Smooth muscle cell (in vitro differentiated cells): ENCODE results near the gene GPRC5B. TPM values are rescaled to one million over a fixed set of nuclear protein-coding genes. Genes with fewer than 3 reads are reported as not detected.

ENCODE experiments used
- DNase-seq: peaks from one replicate; lab custom pipeline; 2025; ENCODE audit not compliant: unreplicated experiment; lab: John Stamatoyannopoulos, UW
- H2AFZ ChIP-seq: fragments of 200-600 bp; sonication (generic); 2 replicates; pipeline ENCODE4 v1.6.0; 2016; ENCODE audit warnings: antibody characterized with exemption, low read depth, mild to moderate bottlenecking
- H3F3A ChIP-seq: fragments of 200-600 bp; sonication (generic); 2 replicates; pipeline ENCODE4 v1.6.0; 2017; ENCODE audit warnings: antibody characterized with exemption, low read depth
- H3K27ac ChIP-seq: fragments of 200-600 bp; sonication (generic); 2 replicates; pipeline ENCODE4 v1.5.1; 2016; ENCODE audit warnings: low read depth, mild to moderate bottlenecking
- H3K27me3 ChIP-seq: fragments of 200-600 bp; sonication (generic); 2 replicates; pipeline ENCODE4 v1.6.1; 2016; ENCODE audit warnings: low read depth, mild to moderate bottlenecking
- H3K36me3 ChIP-seq: fragments of 200-600 bp; sonication (generic); 2 replicates; pipeline ENCODE4 v1.5.1; 2016; ENCODE audit warnings: low read depth
- H3K4me1 ChIP-seq: fragments of 200-600 bp; sonication (generic); 2 replicates; pipeline ENCODE4 v1.5.1; 2016; ENCODE audit warnings: low read depth
- H3K4me2 ChIP-seq: fragments of 200-600 bp; sonication (generic); 2 replicates; pipeline ENCODE4 v1.6.0; 2016; ENCODE audit warnings: mild to moderate bottlenecking
- H3K4me3 ChIP-seq: fragments of 200-600 bp; sonication (generic); 2 replicates; pipeline ENCODE4 v1.5.1; 2016; ENCODE audit warnings: mild to moderate bottlenecking
- H3K79me2 ChIP-seq: fragments of 200-600 bp; sonication (generic); 2 replicates; pipeline ENCODE4 v1.6.0; 2016; ENCODE audit warnings: low read depth, mild to moderate bottlenecking
- H3K9ac ChIP-seq: fragments of 200-600 bp; sonication (generic); 2 replicates; pipeline ENCODE4 v1.6.0; 2016; ENCODE audit warnings: low read depth
- H3K9me3 ChIP-seq: fragments of 200-600 bp; sonication (generic); replicated peaks from 2 replicates; pipeline ENCODE4 v1.5.1; 2016; ENCODE audit warnings: low read depth
- H4K20me1 ChIP-seq: fragments of 200-600 bp; sonication (generic); 2 replicates; pipeline ENCODE4 v1.6.0; 2016; ENCODE audit warnings: low read depth
- WGBS: methylation state at CpG from one replicate; pipeline ENCODE4 v1.1.7; 2016; ENCODE audit warnings: low lambda C conversion rate; 5-methylcytosine and 5-hydroxymethylcytosine counted together
- polyA plus RNA-seq: library from polyadenylated mRNA; unstranded; fragments of >200 nt; fragmentation: Nextera tagmentation; extraction: Ambion mirVana; gene quantifications from 2 replicates; pipeline ENCODE4 v1.2.1, GENCODE V29; 2016
- total RNA-seq: library from RNA; depleted of rRNA; stranded (reverse); fragments of >200 nt; gene quantifications from 2 replicates; pipeline ENCODE4 v1.2.3, GENCODE V29; 2014
- TF ChIP-seq, protein P1 (sequence below): fragments of 200-600 bp; sonication (generic); IDR thresholded peaks from 2 replicates; pipeline ENCODE4 v1.5.1; 2017; ENCODE audit warnings: borderline replicate concordance, mild to moderate bottlenecking, antibody characterized with exemption; ENCODE audit not compliant: insufficient read depth, poor library complexity, severe bottlenecking

Gene GPRC5B
- total and polyA plus RNA-seq, 2 experiments from 2014 or later: 7.8 to 18.9 TPM

DNA sequence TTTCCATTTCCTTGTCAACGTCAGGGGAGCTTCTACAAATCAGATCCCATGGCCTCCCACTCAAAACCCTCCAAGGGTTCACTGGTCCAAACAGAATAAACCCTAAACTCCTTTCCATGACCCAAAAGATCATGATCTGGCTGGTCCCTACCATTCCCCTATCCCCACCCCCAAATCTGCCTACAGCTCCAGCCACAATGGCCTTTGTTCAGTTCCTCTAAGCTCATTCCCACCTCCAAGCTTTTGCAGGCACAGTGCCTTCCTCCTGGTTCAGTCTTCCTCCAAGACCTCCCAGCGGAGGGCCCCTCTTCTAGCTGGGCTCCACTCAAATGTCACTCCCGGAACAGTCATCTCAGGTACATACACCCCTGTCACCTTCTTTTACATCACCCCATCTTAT lies 2.0 kb downstream of the GPRC5B start:
- Histone ChIP-seq H3K4me2 (peak overlapping the region; percentile 96), H3F3A (no peaks in the 10 kb centered on the region), H3K4me1 (peaks cover 14% of the 10 kb centered on the region), H2AFZ (peak overlapping the region; percentile 37), H4K20me1 (peaks cover 13% of the 10 kb centered on the region), H3K36me3 (no peaks in the 10 kb centered on the region), H3K79me2 (peaks cover 15% of the 10 kb centered on the region), H3K27me3 (no peaks in the 10 kb centered on the region), H3K9ac (no peak overlapping the region), H3K27ac (no peak overlapping the region), H3K4me3 (peak overlapping the region; percentile 72), H3K9me3 (no peaks in the 10 kb centered on the region)
- TF ChIP-seq, protein P1, sequence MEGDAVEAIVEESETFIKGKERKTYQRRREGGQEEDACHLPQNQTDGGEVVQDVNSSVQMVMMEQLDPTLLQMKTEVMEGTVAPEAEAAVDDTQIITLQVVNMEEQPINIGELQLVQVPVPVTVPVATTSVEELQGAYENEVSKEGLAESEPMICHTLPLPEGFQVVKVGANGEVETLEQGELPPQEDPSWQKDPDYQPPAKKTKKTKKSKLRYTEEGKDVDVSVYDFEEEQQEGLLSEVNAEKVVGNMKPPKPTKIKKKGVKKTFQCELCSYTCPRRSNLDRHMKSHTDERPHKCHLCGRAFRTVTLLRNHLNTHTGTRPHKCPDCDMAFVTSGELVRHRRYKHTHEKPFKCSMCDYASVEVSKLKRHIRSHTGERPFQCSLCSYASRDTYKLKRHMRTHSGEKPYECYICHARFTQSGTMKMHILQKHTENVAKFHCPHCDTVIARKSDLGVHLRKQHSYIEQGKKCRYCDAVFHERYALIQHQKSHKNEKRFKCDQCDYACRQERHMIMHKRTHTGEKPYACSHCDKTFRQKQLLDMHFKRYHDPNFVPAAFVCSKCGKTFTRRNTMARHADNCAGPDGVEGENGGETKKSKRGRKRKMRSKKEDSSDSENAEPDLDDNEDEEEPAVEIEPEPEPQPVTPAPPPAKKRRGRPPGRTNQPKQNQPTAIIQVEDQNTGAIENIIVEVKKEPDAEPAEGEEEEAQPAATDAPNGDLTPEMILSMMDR: no peak
- WGBS: 27% methylated on average over 3 of the region's 3 CpGs
- no peak for DNase-seq

DNA sequence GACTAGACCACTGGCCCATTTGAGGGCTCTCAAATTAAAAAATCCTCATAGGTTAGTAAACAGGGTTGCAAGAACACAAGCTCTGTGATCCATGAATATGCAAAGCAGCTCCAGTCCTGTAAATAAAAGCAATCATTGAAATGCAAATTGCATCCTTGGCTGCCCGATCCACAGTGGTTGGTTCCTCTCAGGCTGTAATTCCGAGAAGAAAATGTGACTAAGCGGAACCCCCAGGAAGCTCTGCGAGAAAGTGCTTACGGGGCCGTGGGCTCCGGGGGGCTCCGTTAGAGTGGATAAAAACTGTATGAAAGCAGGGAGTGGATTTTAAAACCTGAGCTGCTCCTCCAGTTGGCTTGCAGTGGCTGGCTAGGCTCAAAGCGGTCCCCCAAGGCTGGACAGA lies 2.5 kb downstream of the GPRC5B start:
- peaks cover 15% of the 10 kb centered on the region for H3K79me2 ChIP-seq
- H3K4me1 ChIP-seq: peaks cover 14% of the 10 kb centered on the region
- no peak overlapping the region for H3K9ac ChIP-seq
- 25% methylated on average over 9 of the region's 9 CpGs for whole genome bisulfite sequencing
- H3K27ac ChIP-seq: no peak overlapping the region
- peaks cover 13% of the 10 kb centered on the region for H4K20me1 ChIP-seq
- no peak for DNase-seq
- H3K27me3 ChIP-seq: no peaks in the 10 kb centered on the region
- TF ChIP-seq, protein P1: no peak
- no peak overlapping the region for H2AFZ ChIP-seq
- no peaks in the 10 kb centered on the region for H3K36me3 ChIP-seq
- H3K4me3 ChIP-seq: peak overlapping the region; percentile 72
- peak overlapping the region; percentile 96 for H3K4me2 ChIP-seq
- no peaks in the 10 kb centered on the region for H3K9me3 ChIP-seq
- no peaks in the 10 kb centered on the region for H3F3A ChIP-seq

DNA sequence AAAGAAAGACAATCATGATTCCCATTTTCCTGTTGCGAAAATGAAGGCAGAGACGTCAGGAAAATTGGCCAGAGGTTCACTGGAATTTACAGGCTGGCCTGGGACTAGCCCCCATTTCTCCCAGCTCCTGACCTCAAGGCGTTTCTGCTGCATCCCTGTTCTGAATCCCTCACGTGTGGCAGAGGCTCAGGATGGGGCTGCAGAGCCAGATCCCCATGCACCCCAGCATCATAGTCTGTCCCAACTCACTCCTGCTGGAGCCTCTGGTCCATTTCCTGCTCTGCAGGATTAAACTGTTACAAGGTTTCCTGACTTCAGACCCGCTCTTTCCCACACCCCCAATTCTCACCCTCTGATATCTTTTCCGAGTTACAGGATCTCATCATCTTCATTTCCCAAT lies 2.9 kb downstream of the GPRC5B start:
- Histone ChIP-seq H3K9ac (no peak overlapping the region), H2AFZ (no peak overlapping the region), H3F3A (no peaks in the 10 kb centered on the region), H4K20me1 (peaks cover 13% of the 10 kb centered on the region), H3K9me3 (no peaks in the 10 kb centered on the region), H3K4me3 (peak overlapping the region; percentile 72), H3K79me2 (peaks cover 18% of the 10 kb centered on the region), H3K27ac (no peak overlapping the region), H3K27me3 (no peaks in the 10 kb centered on the region), H3K4me2 (peak overlapping the region; percentile 96), H3K4me1 (peaks cover 14% of the 10 kb centered on the region), H3K36me3 (no peaks in the 10 kb centered on the region)
- no peak for DNase-seq
- TF ChIP-seq, protein P1: no peak
- 50% methylated on average over 6 of the region's 6 CpGs for WGBS

- H3K4me3 ChIP-seq: no peak overlapping the region
- peaks cover 19% of the 10 kb centered on the region for H3K4me1 ChIP-seq
- H3K27me3 ChIP-seq: no peaks in the 10 kb centered on the region
- peaks cover 20% of the 10 kb centered on the region for H3K79me2 ChIP-seq
- H3F3A ChIP-seq: no peaks in the 10 kb centered on the region
- no peak overlapping the region for H3K4me2 ChIP-seq
- TF ChIP-seq, protein P1: no peak
- no peak overlapping the region for H2AFZ ChIP-seq
- no peak overlapping the region for H3K9ac ChIP-seq
- no peaks in the 10 kb centered on the region for H3K9me3 ChIP-seq
- WGBS: 97% methylated on average over 7 of the region's 7 CpGs
- no peaks in the 10 kb centered on the region for H3K36me3 ChIP-seq
- H3K27ac ChIP-seq: no peak overlapping the region
- DNase-seq: no peak
- peaks cover 15% of the 10 kb centered on the region for H4K20me1 ChIP-seq
These were observed 3.6 kb downstream of the GPRC5B start for GRCh38 chr16:19881028-19881427.
